Hepatocyte (in vitro differentiated cells): Measurements from ENCODE around the gene TPRG1L. TPM values are rescaled to one million over a fixed set of nuclear protein-coding genes. Genes with fewer than 3 reads are reported as not detected.

Experiments
- DNase-seq: peaks from one replicate; pipeline ENCODE4 v3.0.0-alpha.2; 2016; ENCODE audit warnings: low spot score
- H2AFZ ChIP-seq: fragments of 200-600 bp; sonication (generic); 2 replicates; pipeline ENCODE4 v1.6.0; 2016; ENCODE audit warnings: antibody characterized with exemption, mild to moderate bottlenecking
- H3K27ac ChIP-seq: fragments of 200-600 bp; sonication (generic); 2 replicates; pipeline ENCODE4 v1.5.1; 2016; ENCODE audit warnings: mild to moderate bottlenecking
- H3K27me3 ChIP-seq: fragments of 200-600 bp; sonication (generic); 2 replicates; pipeline ENCODE4 v1.6.1; 2016
- H3K36me3 ChIP-seq: fragments of 200-600 bp; sonication (generic); replicated peaks from 2 replicates; pipeline ENCODE4 v1.5.1; 2016; ENCODE audit warnings: low read depth; ENCODE audit not compliant: insufficient read depth
- H3K4me1 ChIP-seq: fragments of 200-600 bp; sonication (generic); 2 replicates; pipeline ENCODE4 v1.5.1; 2016; ENCODE audit warnings: mild to moderate bottlenecking, moderate library complexity; ENCODE audit not compliant: insufficient read depth
- H3K4me2 ChIP-seq: fragments of 200-600 bp; sonication (generic); 2 replicates; pipeline ENCODE4 v1.6.0; 2016
- H3K4me3 ChIP-seq: fragments of 200-600 bp; sonication (generic); 2 replicates; pipeline ENCODE4 v1.5.1; 2016; ENCODE audit warnings: mild to moderate bottlenecking
- H3K79me2 ChIP-seq: fragments of 200-600 bp; sonication (generic); 2 replicates; pipeline ENCODE4 v1.6.0; 2017; ENCODE audit warnings: mild to moderate bottlenecking
- H3K9me2 ChIP-seq: fragments of 200-600 bp; sonication (generic); replicated peaks from 2 replicates; pipeline ENCODE4 v1.6.0; 2017; ENCODE audit warnings: mild to moderate bottlenecking; ENCODE audit not compliant: insufficient read depth
- H3K9me3 ChIP-seq: fragments of 200-600 bp; sonication (generic); 2 replicates; pipeline ENCODE4 v1.5.1; 2016; ENCODE audit warnings: low read depth, mild to moderate bottlenecking
- H4K20me1 ChIP-seq: fragments of 200-600 bp; sonication (generic); 2 replicates; pipeline ENCODE4 v1.6.0; 2016; ENCODE audit warnings: mild to moderate bottlenecking; ENCODE audit not compliant: insufficient read depth, poor library complexity, severe bottlenecking
- EZH2 ChIP-seq: fragments of 200-600 bp; sonication (generic); IDR thresholded peaks from 2 replicates; pipeline ENCODE4 v1.6.1; 2016; ENCODE audit warnings: antibody characterized with exemption, mild to moderate bottlenecking, borderline replicate concordance
- EZH2phosphoT487 ChIP-seq: fragments of 200-600 bp; sonication (generic); IDR thresholded peaks from one replicate; pipeline ENCODE4 v1.6.1; 2018; ENCODE audit warnings: antibody characterized with exemption, mild to moderate bottlenecking, low read depth, moderate library complexity; ENCODE audit not compliant: unreplicated experiment, severe bottlenecking
- WGBS: methylation state at CpG from one replicate; pipeline ENCODE4 v1.1.6; 2016; ENCODE audit warnings: low lambda C conversion rate; ENCODE audit errors: missing lambda C conversion rate; 5-methylcytosine and 5-hydroxymethylcytosine counted together
- polyA plus RNA-seq: library from polyadenylated mRNA; unstranded; fragments of >200 nt; fragmentation: Nextera tagmentation; extraction: Ambion mirVana; gene quantifications from 2 replicates; pipeline ENCODE4 v1.2.1, GENCODE V29; 2016
- total RNA-seq: library from RNA; depleted of rRNA; stranded (reverse); fragments of >200 nt; gene quantifications from 2 replicates; pipeline ENCODE4 v1.2.3, GENCODE V29; 2014
- TF ChIP-seq, protein P1 (sequence below): fragments of 200-600 bp; sonication (generic); IDR thresholded peaks from 2 replicates; pipeline ENCODE4 v1.5.1; 2016; ENCODE audit warnings: antibody characterized with exemption, mild to moderate bottlenecking; ENCODE audit not compliant: poor library complexity

The TPRG1L gene
- total and polyA plus RNA-seq, 2 experiments from 2014 or later: 57.9 to 74.1 TPM

DNA sequence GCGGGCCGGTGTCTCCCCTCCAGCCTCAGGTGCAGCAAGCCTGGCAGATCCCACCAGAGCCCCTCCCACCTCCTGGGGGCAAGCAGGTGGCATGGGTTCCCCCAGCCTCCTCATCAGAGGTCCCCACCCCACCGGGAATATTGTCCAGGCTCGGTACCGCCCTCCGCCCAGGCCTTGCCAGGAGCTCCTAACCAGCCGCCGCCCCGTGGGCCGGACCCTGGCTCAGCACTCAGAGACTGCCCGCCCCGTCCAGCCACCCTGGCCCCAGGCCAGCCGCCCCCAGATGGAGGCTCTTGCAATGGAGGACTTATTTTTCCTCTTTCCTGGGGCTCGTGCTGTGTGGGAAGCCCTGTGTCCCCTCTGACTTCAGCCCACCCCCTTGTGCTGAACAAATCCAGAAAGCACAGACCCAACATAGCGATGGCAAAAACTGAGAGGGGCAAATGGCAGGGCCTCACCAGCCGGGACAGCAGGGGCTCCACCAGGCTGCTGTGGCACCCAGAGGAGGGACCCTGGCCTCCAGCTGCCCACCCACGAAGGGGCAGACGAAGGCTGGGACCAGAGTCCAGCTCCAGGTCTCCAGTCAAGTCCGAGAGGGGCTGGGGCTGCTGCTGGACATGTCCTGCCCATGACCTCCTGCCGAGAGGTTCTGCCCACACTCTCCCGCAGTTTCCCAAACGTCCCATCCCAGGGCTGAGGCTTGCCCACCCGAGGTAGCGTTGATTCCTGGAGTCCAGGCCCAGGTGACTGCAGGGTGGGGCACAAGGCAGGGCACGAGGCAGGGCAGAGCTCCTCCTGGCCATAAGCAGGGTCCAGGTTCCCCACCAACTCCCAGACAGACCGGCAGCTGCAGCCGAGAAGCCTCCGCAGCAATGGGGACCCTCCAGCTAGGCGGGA lies 21.0 kb upstream of the TPRG1L start:
- H3K9me2 ChIP-seq: no peaks in the 10 kb centered on the region
- H2AFZ ChIP-seq: no peak overlapping the region
- no peak overlapping the region for H3K27ac ChIP-seq
- no peaks in the 10 kb centered on the region for H3K27me3 ChIP-seq
- no peak for DNase-seq
- no peaks in the 10 kb centered on the region for H3K9me3 ChIP-seq
- H3K4me3 ChIP-seq: no peak overlapping the region
- peaks cover 3% of the 10 kb centered on the region for H3K4me1 ChIP-seq
- WGBS: 93% methylated on average over 23 of the region's 29 CpGs
- TF ChIP-seq, protein P1, sequence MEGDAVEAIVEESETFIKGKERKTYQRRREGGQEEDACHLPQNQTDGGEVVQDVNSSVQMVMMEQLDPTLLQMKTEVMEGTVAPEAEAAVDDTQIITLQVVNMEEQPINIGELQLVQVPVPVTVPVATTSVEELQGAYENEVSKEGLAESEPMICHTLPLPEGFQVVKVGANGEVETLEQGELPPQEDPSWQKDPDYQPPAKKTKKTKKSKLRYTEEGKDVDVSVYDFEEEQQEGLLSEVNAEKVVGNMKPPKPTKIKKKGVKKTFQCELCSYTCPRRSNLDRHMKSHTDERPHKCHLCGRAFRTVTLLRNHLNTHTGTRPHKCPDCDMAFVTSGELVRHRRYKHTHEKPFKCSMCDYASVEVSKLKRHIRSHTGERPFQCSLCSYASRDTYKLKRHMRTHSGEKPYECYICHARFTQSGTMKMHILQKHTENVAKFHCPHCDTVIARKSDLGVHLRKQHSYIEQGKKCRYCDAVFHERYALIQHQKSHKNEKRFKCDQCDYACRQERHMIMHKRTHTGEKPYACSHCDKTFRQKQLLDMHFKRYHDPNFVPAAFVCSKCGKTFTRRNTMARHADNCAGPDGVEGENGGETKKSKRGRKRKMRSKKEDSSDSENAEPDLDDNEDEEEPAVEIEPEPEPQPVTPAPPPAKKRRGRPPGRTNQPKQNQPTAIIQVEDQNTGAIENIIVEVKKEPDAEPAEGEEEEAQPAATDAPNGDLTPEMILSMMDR: no peak
- TF ChIP-seq EZH2phosphoT487: no peak
- no peak for TF ChIP-seq EZH2
- H3K79me2 ChIP-seq: peaks cover 10% of the 10 kb centered on the region
- no peak overlapping the region for H3K4me2 ChIP-seq
- H4K20me1 ChIP-seq: peaks cover 3% of the 10 kb centered on the region
- H3K36me3 ChIP-seq: no peaks in the 10 kb centered on the region

DNA sequence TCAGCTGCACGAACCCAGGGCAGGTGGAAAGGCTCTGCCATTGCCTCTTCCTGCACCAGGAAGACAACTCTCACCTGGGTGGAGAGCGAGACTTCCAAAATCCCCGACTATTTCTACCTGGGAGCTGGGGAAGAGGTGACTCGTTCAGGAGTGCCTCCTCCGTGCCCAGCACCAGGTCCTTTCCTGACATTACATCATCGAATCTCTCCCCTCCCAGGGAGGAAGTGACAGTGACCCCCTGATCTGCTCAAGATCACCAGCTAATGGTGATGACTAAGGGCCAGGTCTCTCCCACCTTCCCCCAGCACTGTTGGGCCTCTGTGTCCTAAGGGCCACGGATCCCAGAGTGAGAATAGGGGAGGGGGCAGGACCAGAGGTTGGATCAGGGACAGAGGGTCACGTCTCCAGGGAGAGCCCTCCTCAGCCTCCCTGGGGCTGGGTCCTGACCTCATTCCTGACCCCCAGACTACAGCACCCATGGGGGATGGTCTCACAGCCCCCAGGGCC lies 20.3 kb upstream of the TPRG1L start:
- Histone ChIP-seq H3K9me3 (no peaks in the 10 kb centered on the region), H3K27ac (no peak overlapping the region), H3K9me2 (no peaks in the 10 kb centered on the region), H3K4me1 (peaks cover 4% of the 10 kb centered on the region), H4K20me1 (peaks cover 5% of the 10 kb centered on the region), H2AFZ (no peak overlapping the region), H3K36me3 (no peaks in the 10 kb centered on the region), H3K4me2 (no peak overlapping the region), H3K79me2 (peaks cover 13% of the 10 kb centered on the region), H3K4me3 (no peak overlapping the region), H3K27me3 (no peaks in the 10 kb centered on the region)
- TF ChIP-seq, protein P1: no peak
- TF ChIP-seq EZH2 (no peak), EZH2phosphoT487 (no peak)
- no peak for DNase-seq
- WGBS: 90% methylated on average over 8 of the region's 8 CpGs

DNA sequence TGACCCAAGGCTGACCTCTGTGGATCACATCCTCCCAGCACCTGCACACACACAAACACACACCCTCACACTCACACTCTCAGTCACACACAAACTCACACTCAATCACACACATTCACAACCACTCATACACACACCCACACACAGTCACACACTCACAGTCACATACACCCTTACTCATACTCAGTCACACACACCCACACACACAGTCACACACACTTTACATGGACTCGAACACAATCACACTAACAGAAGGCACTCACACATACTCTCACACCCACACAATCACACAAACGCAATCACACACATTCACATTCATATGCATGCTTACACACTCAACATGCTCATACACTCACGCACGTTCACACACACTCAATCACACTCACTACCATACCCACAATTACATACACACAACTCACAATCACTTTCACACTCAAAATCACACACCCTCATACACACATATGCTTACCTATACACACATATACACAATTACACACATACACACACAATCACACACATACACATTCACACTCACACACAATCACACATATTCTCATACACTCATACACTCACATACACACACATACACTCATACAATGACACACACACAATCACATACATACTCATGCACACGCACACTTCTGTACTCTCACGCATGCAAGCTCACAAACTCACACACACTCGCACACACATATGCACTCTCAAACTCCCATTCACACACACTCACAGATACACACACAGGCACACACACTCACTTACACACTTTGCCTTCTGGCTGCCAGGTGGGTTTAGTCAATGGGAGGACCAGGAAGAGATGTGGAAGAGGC lies 19.6 kb upstream of the TPRG1L start:
- Histone ChIP-seq H3K4me3 (no peak overlapping the region), H3K79me2 (peaks cover 13% of the 10 kb centered on the region), H4K20me1 (peaks cover 5% of the 10 kb centered on the region), H3K9me2 (no peaks in the 10 kb centered on the region), H2AFZ (no peak overlapping the region), H3K27ac (no peak overlapping the region), H3K4me2 (no peak overlapping the region), H3K27me3 (no peaks in the 10 kb centered on the region), H3K36me3 (no peaks in the 10 kb centered on the region), H3K9me3 (no peaks in the 10 kb centered on the region), H3K4me1 (peaks cover 11% of the 10 kb centered on the region)
- TF ChIP-seq EZH2phosphoT487 (no peak), EZH2 (no peak)
- TF ChIP-seq, protein P1: no peak
- DNase-seq: no peak
- 97% methylated on average over 7 of the region's 7 CpGs for WGBS
